Breast epithelium (tissue), 4 donors: ENCODE measurements around the gene NLGN2. TPM values are rescaled to one million over a fixed set of nuclear protein-coding genes. Genes with fewer than 3 reads are reported as not detected.
"Not testable (repeated sequence)": the region's sequence is repeated elsewhere in the genome, so short reads cannot be mapped to it uniquely, and the experiment has no call there.

Source experiments
- DNase-seq, 2 donors: peaks; one replicate each; pipeline ENCODE4 v3.0.0-alpha.2; 2019; ENCODE audit warnings: low spot score in 2 of 2
- H3K27ac ChIP-seq, 2 donors: fragments of 200-600 bp; sonication (generic) in 1 of 2; one replicate each; pipeline ENCODE4 v1.5.1; 2016 to 2019; ENCODE audit warnings: mild to moderate bottlenecking in 1 of 2
- H3K27me3 ChIP-seq, 2 donors: fragments of 200-600 bp; sonication (generic) in 1 of 2; one replicate each; pipeline versions ENCODE4 v1.5.1 to v1.6.0; 2017 to 2019; ENCODE audit warnings: control low read depth in 1 of 2, mild to moderate bottlenecking in 1 of 2
- H3K36me3 ChIP-seq: fragments of 200-600 bp; one replicate; pipeline ENCODE4 v1.5.1; 2019
- H3K4me1 ChIP-seq, 2 donors: fragments of 200-600 bp; sonication (generic); one replicate each; pipeline ENCODE4 v1.5.1; 2016 to 2019; ENCODE audit warnings: control low read depth in 1 of 2
- H3K4me3 ChIP-seq, 3 donors: fragments of 200-600 bp; sonication (generic); 1 replicate in 2 of 3; 2 replicates in 1 of 3; pipeline ENCODE4 v1.5.1; 2016 to 2019; ENCODE audit warnings: mild to moderate bottlenecking in 3 of 3, moderate library complexity in 2 of 3
- H3K9me3 ChIP-seq, 2 donors: fragments of 200-600 bp; sonication (generic) in 1 of 2; one replicate each; pipeline ENCODE4 v1.5.1; 2016 to 2019; ENCODE audit warnings: control low read depth in 1 of 2
- POLR2A ChIP-seq: fragments of 450-650 bp; IDR thresholded peaks from one replicate; pipeline ENCODE4 v1.6.1; 2016; ENCODE audit warnings: antibody characterized with exemption, mild to moderate bottlenecking, moderate library complexity
- POLR2AphosphoS5 ChIP-seq, 3 donors: sonication (generic); formaldehyde crosslinking; IDR thresholded peaks; one replicate each; pipeline ENCODE4 v1.6.1; 2017; ENCODE audit warnings: antibody characterized with exemption in 3 of 3
- intact Hi-C: fragments of 100-400 bp; cut with DNase I; formaldehyde crosslinking; loops from one replicate; pipeline ENCODE4 v1.15.1; 2023; ENCODE audit warnings: low total_unique reads
- total RNA-seq, 3 donors: library from RNA; depleted of rRNA; stranded (reverse); fragments of >200 nt; gene quantifications; one replicate each; pipeline ENCODE4 v1.1.0, GENCODE V29; 2016
- TF ChIP-seq, protein P1 (sequence below), 3 donors: fragments of 450-650 bp; IDR thresholded peaks; one replicate each; pipeline ENCODE4 v1.5.1; 2016 to 2017; ENCODE audit warnings: antibody characterized with exemption in 3 of 3, mild to moderate bottlenecking in 3 of 3, moderate library complexity in 3 of 3

NLGN2 gene
- total RNA-seq, 3 donors from 2014 or later, result 6.7 to 13.1 (median 8.3) TPM

DNA sequence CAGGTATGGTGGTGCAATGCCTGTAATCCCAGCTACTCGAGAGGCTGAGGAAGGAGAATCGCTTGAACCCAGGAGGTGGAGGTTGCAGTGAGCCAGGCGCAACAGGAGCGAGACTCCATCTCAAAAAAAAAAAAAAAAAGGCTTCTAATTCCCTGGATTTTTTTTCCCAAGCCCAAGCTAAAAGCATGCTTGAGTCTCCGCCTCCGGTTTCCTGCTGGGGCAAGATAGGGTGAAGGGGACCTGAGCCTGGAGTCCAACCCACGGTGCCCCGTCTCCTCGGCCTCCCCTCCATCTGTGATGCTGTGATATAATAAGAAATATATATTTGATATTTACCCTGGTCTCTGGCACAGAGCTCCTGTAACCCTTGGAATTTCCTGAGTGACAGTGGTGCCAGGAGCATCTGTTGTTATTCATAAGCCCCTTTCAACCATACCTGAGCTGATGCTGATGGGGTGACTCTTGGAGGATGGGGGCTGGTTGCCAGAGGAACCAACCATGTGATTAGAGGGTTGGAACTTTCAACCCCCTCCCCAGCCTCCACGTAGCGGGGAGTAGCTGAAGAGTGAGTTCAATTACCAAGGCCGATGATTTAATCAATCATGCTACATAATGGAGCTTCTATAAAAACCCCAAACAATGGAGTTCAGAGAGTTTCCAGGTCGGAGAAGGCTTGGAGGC, 39.6 kb upstream of the NLGN2 start:
- no peak for DNase-seq
- no peaks in the 10 kb centered on the region for H3K4me1 ChIP-seq
- intact Hi-C loops, result no loop called here
- TF ChIP-seq POLR2AphosphoS5 (IDR thresholded peaks at IDR 0.05), result no peak
- TF ChIP-seq, protein P1, sequence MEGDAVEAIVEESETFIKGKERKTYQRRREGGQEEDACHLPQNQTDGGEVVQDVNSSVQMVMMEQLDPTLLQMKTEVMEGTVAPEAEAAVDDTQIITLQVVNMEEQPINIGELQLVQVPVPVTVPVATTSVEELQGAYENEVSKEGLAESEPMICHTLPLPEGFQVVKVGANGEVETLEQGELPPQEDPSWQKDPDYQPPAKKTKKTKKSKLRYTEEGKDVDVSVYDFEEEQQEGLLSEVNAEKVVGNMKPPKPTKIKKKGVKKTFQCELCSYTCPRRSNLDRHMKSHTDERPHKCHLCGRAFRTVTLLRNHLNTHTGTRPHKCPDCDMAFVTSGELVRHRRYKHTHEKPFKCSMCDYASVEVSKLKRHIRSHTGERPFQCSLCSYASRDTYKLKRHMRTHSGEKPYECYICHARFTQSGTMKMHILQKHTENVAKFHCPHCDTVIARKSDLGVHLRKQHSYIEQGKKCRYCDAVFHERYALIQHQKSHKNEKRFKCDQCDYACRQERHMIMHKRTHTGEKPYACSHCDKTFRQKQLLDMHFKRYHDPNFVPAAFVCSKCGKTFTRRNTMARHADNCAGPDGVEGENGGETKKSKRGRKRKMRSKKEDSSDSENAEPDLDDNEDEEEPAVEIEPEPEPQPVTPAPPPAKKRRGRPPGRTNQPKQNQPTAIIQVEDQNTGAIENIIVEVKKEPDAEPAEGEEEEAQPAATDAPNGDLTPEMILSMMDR (IDR thresholded peaks at IDR 0.05), result no peak
- TF ChIP-seq POLR2A, result no peak
- H3K9me3 ChIP-seq, result no peaks in the 10 kb centered on the region
- no peak overlapping the region for H3K27ac ChIP-seq
- H3K27me3 ChIP-seq, result no peaks in the 10 kb centered on the region
- H3K36me3 ChIP-seq, result no peaks in the 10 kb centered on the region
- H3K4me3 ChIP-seq, result no peak overlapping the region

DNA sequence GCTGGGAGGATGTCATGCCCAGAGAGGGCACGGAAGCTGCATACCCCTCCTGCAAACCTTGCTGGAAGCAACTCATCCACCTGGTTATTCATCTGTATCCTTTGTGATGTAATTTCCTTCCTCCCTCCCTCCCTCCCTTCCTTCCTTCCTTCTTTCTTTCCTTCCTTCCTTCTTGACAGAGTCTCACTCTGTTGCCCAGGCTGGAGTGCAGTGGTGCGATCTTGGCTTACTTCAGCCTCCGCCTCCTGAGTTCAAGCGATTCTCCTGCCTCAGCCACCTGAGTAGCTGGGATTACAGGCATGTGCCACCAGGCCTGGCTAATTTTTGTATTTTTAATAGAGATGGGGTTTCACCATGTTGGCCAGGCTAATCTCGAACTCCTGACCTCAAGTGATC, 39.0 kb upstream of the NLGN2 start:
- intact Hi-C loops, H3K9me3 ChIP-seq, H3K4me1 ChIP-seq: not testable (repeated sequence)

DNA sequence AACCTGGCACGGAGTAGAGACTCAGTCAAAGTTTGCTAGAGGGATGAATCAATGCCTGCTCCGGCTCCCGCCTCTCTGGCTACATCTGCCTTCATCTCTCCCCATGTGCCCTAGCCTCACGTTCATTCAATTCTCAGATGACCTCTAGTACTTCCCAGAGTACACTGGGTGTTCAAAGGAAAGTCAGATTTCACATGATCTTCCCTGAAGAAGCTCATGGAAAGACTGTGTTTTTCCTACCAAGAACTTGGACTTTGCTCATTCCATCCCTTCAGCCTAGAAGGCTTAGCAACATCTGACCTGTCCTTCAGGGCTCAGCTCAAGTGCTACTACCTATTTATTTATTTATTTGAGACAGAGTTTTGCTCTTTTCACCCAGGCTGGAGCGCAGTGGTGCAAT, 37.8 kb upstream of the NLGN2 start:
- intact Hi-C loops, result no loop called here
- Histone ChIP-seq H3K4me1 (no peaks in the 10 kb centered on the region), H3K27ac (no peak overlapping the region)

More for the DNA sequence above, 39.0 kb upstream of the NLGN2 start:
- DNase-seq, H3K36me3 ChIP-seq, H3K4me3 ChIP-seq, H3K27ac ChIP-seq, H3K27me3 ChIP-seq: not testable (repeated sequence)

DNA sequence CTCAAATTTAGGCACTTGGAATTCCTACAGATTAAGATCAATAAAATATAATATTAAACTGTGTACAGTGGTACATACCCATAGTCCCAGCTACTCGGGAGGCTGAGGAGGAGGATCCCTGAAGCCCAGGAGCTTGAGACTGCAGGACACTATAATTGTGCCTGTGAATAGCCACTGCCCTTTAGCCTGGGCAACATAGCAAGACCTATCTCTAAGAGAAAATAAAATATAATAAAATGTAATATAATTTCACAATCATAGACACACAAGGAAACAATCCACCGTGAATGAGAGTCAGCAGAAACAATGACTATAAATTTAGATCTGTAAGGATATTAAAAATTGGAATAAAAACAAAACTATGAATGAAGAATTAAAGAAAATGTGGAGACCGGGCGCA, 36.8 kb upstream of the NLGN2 start:
- Histone ChIP-seq H3K36me3 (no peaks in the 10 kb centered on the region), H3K27ac (no peak overlapping the region), H3K4me1 (no peaks in the 10 kb centered on the region), H3K9me3 (no peaks in the 10 kb centered on the region), H3K4me3 (no peak overlapping the region), H3K27me3 (no peaks in the 10 kb centered on the region)
- intact Hi-C loops, result no loop called here
- DNase-seq, result no peak
- TF ChIP-seq, protein P1 (IDR thresholded peaks at IDR 0.05), result no peak
- TF ChIP-seq POLR2A, result no peak
- no peak for TF ChIP-seq POLR2AphosphoS5 (IDR thresholded peaks at IDR 0.05)

More for the DNA sequence above, 37.8 kb upstream of the NLGN2 start:
- no peaks in the 10 kb centered on the region for H3K27me3 ChIP-seq
- no peak overlapping the region for H3K4me3 ChIP-seq
- DNase-seq, result no peak
- no peaks in the 10 kb centered on the region for H3K36me3 ChIP-seq
- TF ChIP-seq, protein P1 (IDR thresholded peaks at IDR 0.05), result no peak
- TF ChIP-seq POLR2A (no peak), POLR2AphosphoS5 (IDR thresholded peaks at IDR 0.05) (no peak)
- H3K9me3 ChIP-seq, result no peaks in the 10 kb centered on the region

DNA sequence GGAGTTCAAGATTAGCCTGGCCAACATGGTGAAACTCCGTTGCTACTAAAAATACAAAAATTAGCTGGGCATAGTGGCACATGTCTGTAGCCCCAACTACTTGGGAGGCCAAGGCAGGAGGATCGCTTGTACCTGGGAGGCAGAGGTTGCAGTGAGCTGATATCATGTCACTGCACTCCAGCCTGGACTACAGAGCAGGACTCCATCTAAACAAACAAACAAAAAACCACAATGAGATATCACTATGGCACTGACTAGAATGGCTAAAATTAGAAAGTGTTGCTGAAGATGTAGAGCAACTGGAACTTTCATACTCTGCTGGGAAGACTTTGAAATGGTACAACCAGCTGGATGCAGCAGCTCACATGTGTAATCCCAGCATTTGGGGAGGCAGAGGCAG, 33.3 kb upstream of the NLGN2 start:
- no peak for DNase-seq
- TF ChIP-seq POLR2A (no peak), POLR2AphosphoS5 (IDR thresholded peaks at IDR 0.05) (no peak)
- TF ChIP-seq, protein P1 (IDR thresholded peaks at IDR 0.05), result no peak
- no peaks in the 10 kb centered on the region for H3K36me3 ChIP-seq
- H3K27me3 ChIP-seq, result no peaks in the 10 kb centered on the region
- H3K9me3 ChIP-seq, result no peaks in the 10 kb centered on the region
- intact Hi-C loops, result no loop called here
- no peak overlapping the region for H3K27ac ChIP-seq
- H3K4me1 ChIP-seq, result no peaks in the 10 kb centered on the region
- no peak overlapping the region for H3K4me3 ChIP-seq
